Measurements from ENCODE around the gene MRI1. TPM values are rescaled to one million over a fixed set of nuclear protein-coding genes. Genes with fewer than 3 reads are reported as not detected.
A peak's percentile ranks its signal among the peaks of the same experiment; 100 is the strongest.

Gene MRI1
- total RNA-seq, 4 donors from 2014 or later = 63.0 to 304 (median 99.2) TPM

GRCh38 chr19:13799669-13800068 lies 35.3 kb downstream of the MRI1 start:
- Histone ChIP-seq H3K4me3 (no peak overlapping the region), H3K4me1 (peaks cover 9 to 28% (median 25%) of the 10 kb centered on the region in 4 donors), H3K27me3 (no peaks in the 10 kb centered on the region), H3K9me3 (no peaks in the 10 kb centered on the region), H3K36me3 (no peaks in the 10 kb centered on the region), H3K27ac (no peak overlapping the region)
- intact Hi-C loops (cut with DNase I; ENCODE audit: low total_unique reads) (no loop called here), in situ Hi-C loops (cut with MboI; ENCODE audit: low pct_ligation_motif_present in 1 of 4, low pct_unique_long_range_greater_than_20kb in 1 of 4, low sequenced_read_pairs in 3 of 4) (no loop called here)
- 91% methylated on average over 22 of the region's 22 CpGs; no CpG with 5 or more reads in 1 of the 2 donors for WGBS, 2 donors (ENCODE audit: low coverage in 1 of 2)
- no peak for DNase-seq
- TF ChIP-seq CTCF (IDR thresholded peaks at IDR 0.05) = no peak
- TF ChIP-seq POLR2A (IDR thresholded peaks at IDR 0.05) = no peak
- no peak for TF ChIP-seq POLR2AphosphoS5 (IDR thresholded peaks at IDR 0.05)
- TF ChIP-seq EP300 (IDR thresholded peaks at IDR 0.05; ENCODE audit: low read depth) = no peak

GRCh38 chr19:13803038-13803437 lies 38.7 kb downstream of the MRI1 start:
- H3K4me3 ChIP-seq = no peak overlapping the region
- no peaks in the 10 kb centered on the region for H3K36me3 ChIP-seq
- no peaks in the 10 kb centered on the region for H3K9me3 ChIP-seq
- H3K27ac ChIP-seq = no peak overlapping the region
- no peaks in the 10 kb centered on the region for H3K27me3 ChIP-seq
- H3K4me1 ChIP-seq = peaks cover 0 to 3% (median under 1%) of the 10 kb centered on the region in 4 donors
- in situ Hi-C loops (cut with MboI; ENCODE audit: low pct_ligation_motif_present in 1 of 4, low pct_unique_long_range_greater_than_20kb in 1 of 4, low sequenced_read_pairs in 3 of 4) (no loop called here), intact Hi-C loops (cut with DNase I; ENCODE audit: low total_unique reads) (no loop called here)
- 61 to 75% methylated on average over 2 to 9 of the region's 9 CpGs for WGBS, 2 donors (ENCODE audit: low coverage in 1 of 2)
- no peak for TF ChIP-seq POLR2A (IDR thresholded peaks at IDR 0.05)
- no peak for TF ChIP-seq EP300 (IDR thresholded peaks at IDR 0.05; ENCODE audit: low read depth)
- TF ChIP-seq CTCF (IDR thresholded peaks at IDR 0.05) = no peak
- no peak for TF ChIP-seq POLR2AphosphoS5 (IDR thresholded peaks at IDR 0.05)
- DNase-seq = no peak

GRCh38 chr19:13804830-13805683 lies 40.7 kb downstream of the MRI1 start:
- Histone ChIP-seq H3K9me3 (no peaks in the 10 kb centered on the region), H3K27me3 (no peaks in the 10 kb centered on the region), H3K36me3 (peaks cover 0 to 9% (median 0%) of the 10 kb centered on the region in 4 donors), H3K4me3 (no peak overlapping the region), H3K4me1 (no peaks in the 10 kb centered on the region), H3K27ac (no peak overlapping the region)
- WGBS, 2 donors (ENCODE audit: low coverage in 1 of 2) = 88 to 100% methylated on average over 2 to 35 of the region's 35 CpGs
- in situ Hi-C loops (cut with MboI; ENCODE audit: low pct_ligation_motif_present in 1 of 4, low pct_unique_long_range_greater_than_20kb in 1 of 4, low sequenced_read_pairs in 3 of 4) = no loop called here
- intact Hi-C loops (cut with DNase I; ENCODE audit: low total_unique reads) = no loop called here
- TF ChIP-seq POLR2AphosphoS5 (IDR thresholded peaks at IDR 0.05) = no peak
- TF ChIP-seq CTCF (IDR thresholded peaks at IDR 0.05) = peak; percentile 22 to 49 (median 38)
- DNase-seq = no peak

- WGBS, 2 donors (ENCODE audit: low coverage in 1 of 2) = 95% methylated on average over 3 of the region's 3 CpGs; no CpG with 5 or more reads in 1 of the 2 donors
- no peak overlapping the region for H3K27ac ChIP-seq
- H3K4me3 ChIP-seq = no peak overlapping the region
- TF ChIP-seq POLR2A (IDR thresholded peaks at IDR 0.05) (no peak), EP300 (IDR thresholded peaks at IDR 0.05; ENCODE audit: low read depth) (no peak), CTCF (IDR thresholded peaks at IDR 0.05) (no peak), POLR2AphosphoS5 (IDR thresholded peaks at IDR 0.05) (no peak)
- no peaks in the 10 kb centered on the region for H3K9me3 ChIP-seq
- DNase-seq = no peak
- intact Hi-C loops (cut with DNase I; ENCODE audit: low total_unique reads) (no loop called here), in situ Hi-C loops (cut with MboI; ENCODE audit: low pct_ligation_motif_present in 1 of 4, low pct_unique_long_range_greater_than_20kb in 1 of 4, low sequenced_read_pairs in 3 of 4) (no loop called here)
- H3K4me1 ChIP-seq = no peaks in the 10 kb centered on the region
- H3K36me3 ChIP-seq = peaks cover 0 to 9% (median 0%) of the 10 kb centered on the region in 4 donors
- H3K27me3 ChIP-seq = no peaks in the 10 kb centered on the region
Observed at GRCh38 chr19:13806728-13807127, 42.4 kb downstream of the MRI1 start.

Measured in transverse colon (tissue), 4 donors.